GM11168 (cell line): ENCODE results near the gene ADCY5.

Experiments
- in situ Hi-C: fragments of 300-500 bp; cut with MboI; formaldehyde crosslinking; loops from one replicate; pipeline ENCODE4 v1.12.0; 2022; ENCODE audit warnings: low sequenced_read_pairs; ENCODE audit not compliant: unreplicated experiment

The ADCY5 gene

DNA sequence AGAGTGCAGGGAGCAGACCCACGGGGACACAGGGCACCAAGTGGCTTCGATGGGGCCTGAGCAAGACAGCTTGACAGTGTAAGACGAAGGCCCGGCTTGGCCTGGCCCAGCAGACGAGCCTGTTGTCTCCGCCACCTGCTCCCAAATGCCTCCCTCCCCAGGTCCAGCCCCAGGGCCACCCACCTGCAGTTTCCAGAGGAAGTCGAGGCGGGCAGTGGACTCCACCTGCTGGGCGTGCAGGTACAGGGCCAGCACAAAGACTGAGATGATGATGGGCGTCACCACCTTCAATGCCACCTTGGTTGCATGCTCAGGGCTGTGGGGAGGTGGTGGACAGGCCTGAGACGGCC lies 153.0 kb downstream of the ADCY5 start:
- in situ Hi-C loops, result no loop called here

DNA sequence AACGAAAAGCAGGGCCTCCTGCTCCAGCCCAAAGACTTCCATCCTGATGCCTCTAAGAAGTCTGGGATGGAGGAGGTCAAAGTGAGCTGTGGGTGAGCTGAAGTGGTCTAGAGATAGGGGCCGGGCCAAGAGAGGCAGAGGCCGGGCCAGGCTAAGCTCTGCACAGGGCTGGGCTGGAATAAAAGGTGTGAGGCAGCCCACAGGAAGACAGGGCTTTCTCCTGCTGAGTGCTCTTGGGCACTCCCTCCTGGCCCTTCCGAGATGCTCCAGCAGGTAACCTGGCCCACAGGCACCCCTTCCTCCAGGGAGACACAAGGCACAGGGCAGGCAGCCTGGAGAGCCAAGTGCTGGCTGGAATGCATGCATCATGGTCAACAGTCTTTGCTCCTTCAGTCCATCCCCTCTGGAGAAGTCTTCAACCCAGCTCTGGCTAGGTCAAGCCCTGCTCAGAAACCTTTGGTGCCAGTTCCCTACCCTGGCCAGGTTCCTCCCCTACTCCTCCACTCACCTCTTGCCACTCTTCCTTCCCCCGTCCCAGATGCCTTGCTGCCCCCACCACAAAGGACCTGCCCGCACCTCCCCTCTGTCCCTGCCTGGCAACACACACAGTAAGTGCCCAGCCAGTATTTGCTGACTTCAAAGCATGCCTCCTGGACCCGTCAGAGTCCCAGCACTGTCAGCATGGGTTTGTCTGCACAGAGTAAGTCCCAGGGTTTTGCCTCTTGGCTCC lies 153.6 kb downstream of the ADCY5 start:
- in situ Hi-C loops, result no loop called here

DNA sequence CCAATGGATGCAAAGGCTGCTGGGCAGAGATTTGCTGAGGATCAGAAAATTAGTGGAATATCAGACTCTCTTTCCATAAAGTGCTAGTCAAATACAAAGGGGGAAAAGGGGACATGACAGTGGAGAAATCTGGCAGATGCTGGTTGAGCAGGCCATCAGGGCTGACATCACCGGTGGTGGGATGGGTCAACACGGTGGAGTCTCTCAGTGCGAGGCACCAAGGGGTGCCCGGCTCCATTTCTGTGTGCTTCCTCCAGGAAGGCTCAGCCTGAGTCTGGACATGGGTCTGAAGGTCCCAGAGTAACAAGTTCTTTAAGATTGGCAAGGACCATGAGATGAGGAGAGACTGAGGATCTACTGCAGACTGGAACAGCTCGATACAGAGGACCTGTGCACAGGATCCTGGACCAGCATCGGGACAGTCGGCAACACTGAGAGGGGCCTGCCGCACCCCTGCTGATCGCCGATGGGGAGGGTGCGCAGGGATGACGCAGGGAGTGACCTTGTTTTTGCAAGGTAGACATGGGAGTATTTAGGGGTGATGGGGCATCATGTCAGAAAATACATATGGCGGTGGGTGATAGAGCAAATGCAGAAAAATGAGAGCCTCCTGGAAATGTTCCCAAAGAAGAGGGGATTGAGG lies 154.5 kb downstream of the ADCY5 start:
- in situ Hi-C loops, result no loop called here

DNA sequence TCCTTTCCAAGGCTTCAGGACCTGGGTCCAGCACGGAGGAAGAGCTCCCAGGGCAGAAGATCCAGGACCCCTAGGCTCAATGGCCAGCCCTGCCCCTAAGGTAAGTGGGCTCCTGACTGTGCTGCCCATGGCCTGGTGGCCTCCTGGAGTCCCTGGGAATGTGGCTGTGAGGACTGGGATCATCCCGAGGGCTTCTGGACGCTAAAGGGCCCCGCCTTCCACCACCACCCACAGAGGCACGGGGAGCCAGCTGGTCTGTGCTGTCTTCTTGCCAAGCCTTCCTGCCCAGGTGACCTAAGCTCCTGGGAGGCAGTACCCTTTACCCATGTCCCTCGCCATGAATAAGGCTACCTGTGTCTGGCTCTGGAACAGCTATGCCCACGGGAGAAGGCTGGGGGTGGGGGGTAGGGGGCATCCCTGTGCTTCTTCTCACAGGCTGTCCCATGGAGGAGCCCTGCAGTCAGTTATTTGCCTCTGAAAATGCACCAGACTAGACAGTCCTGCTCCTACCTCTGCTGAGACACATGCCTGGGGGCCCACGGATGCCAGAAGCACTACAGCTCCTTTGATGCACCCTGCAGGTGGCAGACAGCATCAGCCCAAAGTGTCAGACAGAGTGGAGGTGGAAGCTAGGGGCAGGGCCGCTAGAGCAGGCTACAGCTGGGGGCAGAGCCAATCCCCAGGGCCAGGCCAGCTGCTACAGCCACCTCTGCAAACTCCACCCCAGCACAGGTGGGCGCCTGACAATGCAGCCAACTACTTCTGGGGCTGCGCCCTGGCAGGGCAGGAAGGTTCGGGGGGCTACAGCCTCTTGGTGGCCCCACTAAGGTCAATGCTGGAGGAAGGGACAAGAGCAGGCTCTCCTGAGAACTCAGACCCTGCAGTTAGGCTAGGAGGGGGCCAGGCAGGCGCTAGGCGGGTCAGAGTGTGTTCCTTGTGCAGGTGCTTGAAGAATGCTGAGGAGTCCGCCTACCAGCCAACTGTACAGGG lies 156.3 kb downstream of the ADCY5 start:
- in situ Hi-C loops, result no loop called here

- in situ Hi-C loops, result no loop called here
These were observed 157.5 kb downstream of the ADCY5 start for GRCh38 chr3:123291404-123291803.

- in situ Hi-C loops, result no loop called here
These were observed 157.9 kb downstream of the ADCY5 start for GRCh38 chr3:123290962-123291361.

DNA sequence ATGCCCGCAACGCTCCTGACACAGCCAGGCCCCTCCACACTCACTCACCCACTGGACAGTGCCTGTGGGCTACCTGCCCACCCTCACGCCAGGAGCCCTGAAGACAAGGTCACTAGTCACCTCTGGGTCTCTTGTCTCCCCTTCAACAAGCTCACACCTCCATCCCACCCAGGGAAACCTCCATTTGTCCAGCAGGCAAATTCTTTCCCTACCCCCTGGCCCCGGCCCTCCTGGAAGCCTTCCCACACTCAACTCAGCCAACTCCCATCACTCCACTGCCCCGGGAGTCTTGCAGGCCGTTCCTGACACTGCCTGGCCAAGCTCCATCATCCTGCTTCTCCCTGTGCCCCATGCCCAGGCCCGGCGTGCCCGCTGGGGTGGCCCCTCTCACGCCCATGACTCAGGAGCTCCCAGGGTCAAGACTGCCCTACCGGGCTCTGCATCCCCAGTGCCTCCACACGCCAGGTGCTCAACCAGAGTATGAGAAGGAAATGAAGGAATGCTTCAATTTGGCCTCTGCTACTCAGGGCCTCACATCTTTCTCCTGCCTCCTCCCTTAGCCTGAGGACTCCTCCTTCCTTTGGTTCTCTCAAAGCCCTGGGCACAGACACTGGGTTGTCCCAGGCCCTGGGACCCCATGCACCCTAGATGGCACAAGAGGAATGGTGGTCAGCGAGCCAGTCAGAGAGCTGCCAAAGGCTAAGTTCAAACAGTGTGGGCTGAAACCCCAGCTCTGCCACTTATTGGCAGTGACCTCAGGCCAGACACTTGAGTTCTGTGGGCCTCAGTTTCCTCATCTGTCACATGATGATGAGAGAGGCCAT lies 158.6 kb downstream of the ADCY5 start:
- in situ Hi-C loops, result no loop called here

- in situ Hi-C loops, result no loop called here
These were observed 159.3 kb downstream of the ADCY5 start for GRCh38 chr3:123289391-123290106.

DNA sequence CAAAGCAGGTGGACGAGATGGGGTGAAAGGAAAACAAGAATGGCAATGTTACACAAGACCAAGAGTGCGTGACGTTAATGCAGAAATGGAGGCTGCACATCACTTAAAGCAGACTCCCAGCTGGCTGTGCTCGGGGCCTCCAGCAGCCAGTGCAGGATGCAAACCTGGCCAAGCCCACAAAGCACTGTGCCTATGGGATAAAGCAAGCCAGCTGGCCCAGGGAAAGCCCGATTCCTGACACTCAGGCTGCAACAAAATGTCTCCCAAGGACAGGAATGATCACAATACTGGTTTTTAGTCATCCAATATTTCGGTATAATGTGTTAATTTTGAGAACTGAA lies 161.0 kb downstream of the ADCY5 start:
- in situ Hi-C loops, result no loop called here

GRCh38 chr3:123287051-123287961 lies 161.6 kb downstream of the ADCY5 start:
- in situ Hi-C loops, result no loop called here

DNA sequence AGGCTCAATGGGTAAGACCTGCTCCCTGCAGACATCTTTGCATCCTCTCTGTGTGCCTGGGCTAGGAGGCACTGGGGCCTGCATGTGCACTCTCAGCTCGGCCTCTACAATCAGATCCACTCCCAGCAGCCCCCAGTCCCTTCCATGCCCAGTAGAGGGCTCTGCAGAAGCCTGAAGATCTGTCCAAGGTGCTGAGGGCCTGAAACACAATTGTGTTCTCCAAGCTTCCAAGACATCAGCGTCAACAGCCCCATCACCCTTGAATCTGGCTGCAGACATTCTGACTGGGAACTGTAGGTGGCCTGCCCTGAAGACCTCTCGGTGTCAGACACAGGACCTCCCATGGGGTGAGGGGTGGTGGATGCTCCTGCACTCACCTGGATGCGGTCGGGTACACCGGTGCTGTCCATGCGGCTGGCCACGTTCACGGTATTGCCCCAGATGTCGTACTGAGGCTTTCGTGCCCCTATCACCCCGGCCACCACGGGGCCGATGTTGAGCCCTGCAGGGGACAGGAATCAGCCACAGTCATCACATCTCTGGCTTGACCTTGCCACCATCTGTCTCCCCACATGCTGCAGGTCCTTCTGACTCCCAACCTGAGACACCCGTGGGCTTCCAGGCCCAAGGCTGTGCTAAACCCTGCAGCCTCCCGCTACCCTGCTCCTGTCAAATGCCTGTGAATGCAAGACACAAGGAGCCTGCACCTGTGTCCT lies 162.4 kb downstream of the ADCY5 start:
- in situ Hi-C loops, result no loop called here

DNA sequence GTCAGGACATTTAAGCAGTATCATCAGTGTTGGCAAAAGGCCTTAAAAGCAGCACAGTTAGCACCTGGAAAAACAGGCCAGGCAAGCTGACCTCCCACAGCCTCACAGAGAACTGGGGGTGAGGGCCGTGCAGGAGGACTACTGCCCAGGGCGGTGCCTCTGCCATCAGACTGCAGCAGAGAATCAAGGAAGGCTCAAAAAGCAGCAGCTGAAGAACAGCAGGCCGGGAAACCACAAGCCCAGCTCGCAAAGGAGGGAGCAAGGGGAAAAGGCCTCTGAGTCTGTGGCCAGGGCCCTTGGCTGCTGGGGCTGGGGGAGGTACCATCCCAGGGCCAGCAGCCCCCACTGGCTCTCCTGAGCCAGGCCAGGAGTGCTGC lies 163.0 kb downstream of the ADCY5 start:
- in situ Hi-C loops, result no loop called here

GRCh38 chr3:123285479-123285878 lies 163.4 kb downstream of the ADCY5 start:
- in situ Hi-C loops, result no loop called here

DNA sequence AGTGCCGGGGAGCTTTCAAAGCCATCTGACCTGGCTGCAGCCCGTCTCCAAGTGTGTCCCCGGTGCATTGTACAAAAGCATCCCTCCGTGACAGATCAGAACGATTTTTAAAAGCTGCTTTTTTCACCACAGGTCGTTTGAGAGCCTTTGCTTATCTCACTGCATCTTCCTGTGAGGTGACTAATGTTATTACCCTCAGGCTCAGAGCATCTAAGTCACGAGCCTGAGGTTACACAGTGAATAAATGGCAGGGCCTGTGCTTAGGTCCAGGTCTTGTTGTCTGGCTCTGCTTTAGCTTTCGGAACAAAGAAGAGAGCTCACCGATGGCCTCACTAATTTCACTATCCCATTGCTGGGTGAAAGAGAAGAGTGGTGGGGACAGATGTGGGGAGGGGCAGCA lies 163.8 kb downstream of the ADCY5 start:
- in situ Hi-C loops, result no loop called here

- in situ Hi-C loops, result no loop called here
These were observed 164.4 kb downstream of the ADCY5 start for GRCh38 chr3:123284399-123285010.

- in situ Hi-C loops, result no loop called here
These were observed 165.1 kb downstream of the ADCY5 start for GRCh38 chr3:123283657-123284398.

DNA sequence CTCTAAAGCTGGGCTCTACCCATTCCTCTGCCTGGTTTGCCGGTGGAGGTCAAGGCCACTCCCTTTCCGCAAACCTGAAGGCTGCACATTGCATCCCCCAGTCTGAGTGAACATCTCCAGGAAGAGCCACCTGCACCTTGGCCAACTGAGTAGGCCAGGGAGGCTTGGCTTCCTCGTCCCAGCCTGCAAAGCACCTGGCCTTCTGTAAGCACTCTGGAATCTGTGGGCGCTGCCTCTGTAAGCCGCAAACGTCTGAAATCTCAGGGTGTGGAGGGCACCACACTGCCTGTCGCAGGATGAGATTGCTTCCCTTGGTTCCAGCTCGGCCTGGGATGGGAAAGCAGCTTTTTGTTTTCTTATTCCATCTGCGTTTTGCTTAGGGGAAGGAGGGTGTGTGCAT lies 165.8 kb downstream of the ADCY5 start:
- in situ Hi-C loops, result no loop called here
